ENCODE data around the gene NRCAM.

Gene NRCAM

DNA sequence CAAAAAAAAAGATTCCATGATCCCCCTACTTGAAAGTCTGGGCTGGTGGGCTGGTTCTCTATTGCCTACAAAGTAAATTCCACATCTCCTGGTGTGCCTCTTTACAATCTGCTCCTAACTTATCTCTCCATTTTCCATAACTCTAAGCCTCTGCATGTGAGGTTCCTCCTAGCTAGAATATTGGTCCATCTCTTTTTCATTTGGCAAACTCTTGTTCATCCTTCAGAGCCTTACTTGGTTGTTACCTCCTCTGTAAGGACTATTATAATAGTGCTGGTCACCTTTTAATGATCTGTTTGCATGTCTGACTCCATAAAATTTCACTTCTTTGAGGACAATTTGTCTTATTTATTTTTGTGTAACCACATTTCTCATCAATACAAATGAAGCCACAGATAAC is 1.6 kb upstream of the NRCAM start:
- no peak for DNase-seq

DNA sequence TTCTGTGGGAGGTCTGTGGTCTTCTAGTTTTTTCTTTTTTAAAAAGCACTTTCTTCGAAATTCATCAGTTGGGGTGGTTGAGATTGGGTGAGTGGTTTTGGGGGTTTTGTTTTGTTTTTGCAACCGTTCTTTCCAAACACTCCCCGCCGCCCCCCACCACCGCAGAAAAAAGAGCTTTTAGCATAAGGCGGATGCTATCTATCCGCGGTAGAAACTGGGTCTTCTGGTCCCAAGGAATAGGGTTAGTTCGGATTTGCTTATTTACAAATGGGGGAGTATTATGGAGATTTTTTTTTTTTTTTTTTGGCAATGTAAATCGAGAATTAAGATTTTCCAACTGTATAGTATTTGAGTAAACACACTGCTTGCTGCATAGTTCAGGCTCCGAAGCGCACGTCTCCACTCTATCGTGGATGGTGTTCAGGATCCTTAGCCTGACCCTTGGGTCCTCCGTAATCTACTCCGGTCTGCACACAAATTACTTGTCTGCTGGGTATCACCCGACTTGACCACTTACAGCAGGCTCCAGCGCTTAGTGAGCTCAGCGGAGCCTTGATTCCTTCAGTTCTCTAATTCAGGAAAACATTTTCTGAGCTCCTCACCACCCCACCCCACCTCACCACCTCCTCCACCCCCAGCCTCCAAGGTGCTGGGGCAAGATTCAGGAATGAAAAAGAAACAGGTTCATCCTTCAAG is 757 bp upstream of the NRCAM start:
- DNase-seq, result no peak

DNA sequence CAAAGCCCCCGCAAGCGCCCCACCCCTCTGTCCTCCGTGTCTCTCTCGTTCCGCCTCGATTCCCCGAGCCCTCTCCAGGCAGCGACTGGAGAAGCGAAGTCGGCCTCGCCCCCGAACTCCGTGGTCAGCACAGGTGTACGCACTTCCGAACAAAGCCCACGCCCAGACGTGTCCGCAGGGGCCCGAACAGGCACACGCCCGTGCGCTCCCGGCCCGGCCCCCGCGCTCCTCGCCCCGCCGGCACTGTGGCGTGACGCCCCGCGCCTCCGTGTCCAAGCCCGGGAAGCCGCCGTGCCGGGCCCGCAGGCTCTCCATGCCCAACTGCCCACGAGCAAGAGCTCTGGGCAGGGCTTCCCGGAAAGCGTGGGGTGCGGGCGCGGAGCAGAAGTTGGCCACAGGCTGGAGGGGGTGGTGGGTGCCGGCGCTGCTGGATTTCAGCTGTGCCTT is 662 bp downstream of the NRCAM start:
- no peak for DNase-seq

DNA sequence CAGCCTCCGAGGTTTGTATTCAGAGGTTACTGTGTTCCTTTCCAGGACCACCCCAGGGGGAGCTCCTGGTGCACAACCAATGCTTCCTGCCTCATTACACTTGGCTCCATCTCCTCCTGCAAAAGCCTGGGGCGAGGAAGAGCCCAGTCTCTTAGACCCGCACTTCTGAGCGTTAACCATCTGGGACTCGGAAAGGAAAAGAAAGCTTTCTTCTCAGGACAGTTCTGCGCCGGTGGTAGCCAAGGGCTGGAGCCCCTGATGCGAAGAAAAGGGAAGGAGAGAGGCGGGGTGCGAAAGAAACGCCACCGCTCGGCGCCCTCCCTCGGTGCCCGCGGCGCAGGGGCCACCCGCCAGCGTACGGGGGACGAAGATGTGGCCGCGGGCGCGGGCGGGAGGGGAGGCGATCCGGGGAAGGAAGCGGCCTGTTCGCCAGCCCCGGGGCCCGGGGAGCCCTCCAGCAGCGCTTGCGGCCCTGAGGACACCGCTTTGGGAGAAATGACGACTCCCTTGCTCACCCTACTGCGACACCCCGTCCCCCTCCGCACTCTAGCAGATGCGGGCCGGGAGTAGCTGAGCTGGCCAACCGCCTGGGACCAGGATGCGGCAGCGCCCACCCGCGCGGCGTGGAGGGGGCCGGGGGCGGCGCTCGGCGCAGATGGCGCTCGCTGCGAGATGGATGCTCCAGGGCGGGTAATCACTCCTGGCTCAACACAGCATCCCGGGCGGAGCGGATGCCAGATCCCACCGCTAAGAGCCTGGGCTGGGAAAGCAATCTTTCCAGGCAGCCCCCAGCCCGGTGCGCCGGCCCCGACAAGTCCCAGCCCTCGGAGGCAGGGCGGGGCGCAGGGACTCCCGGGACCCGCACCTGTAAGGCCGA is 1.3 kb downstream of the NRCAM start:
- DNase-seq, result no peak

DNA sequence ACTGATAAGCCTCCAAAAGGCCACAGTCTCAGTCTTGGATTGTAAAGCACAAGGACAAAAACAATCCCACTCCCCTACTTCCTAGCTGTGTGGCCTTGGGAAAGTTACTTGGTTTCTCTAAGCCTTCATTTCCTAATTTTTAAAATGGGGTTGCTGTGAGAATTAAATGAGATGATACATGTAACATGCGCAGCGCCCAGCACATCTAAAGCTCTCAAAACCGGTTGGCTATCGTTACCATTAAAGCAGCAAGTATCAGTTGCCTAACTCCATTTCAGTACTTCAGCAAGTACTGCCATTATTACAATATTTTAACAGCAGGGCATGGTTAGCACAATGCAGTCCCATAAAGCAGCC is 1.9 kb downstream of the NRCAM start:
- peak; percentile 29 for DNase-seq

DNA sequence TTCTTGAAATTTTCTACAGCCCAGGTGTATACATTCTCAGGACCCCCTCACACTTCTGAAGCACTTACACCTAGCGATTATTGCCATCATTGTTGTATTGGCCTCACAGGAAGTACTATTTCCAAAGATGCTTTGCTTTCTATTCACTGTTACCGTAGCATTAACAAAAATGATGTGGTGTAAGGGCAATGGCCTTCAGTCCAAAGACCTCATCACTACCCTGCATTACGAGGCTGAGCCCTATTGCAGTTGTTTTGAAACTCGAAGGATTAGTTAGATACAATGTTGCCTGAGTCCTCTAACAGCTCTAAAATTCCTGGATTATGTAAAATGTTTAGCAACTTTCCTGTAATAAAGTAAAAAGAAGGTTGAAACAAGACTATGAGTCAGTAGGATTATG is 2.9 kb downstream of the NRCAM start:
- DNase-seq, result no peak

DNA sequence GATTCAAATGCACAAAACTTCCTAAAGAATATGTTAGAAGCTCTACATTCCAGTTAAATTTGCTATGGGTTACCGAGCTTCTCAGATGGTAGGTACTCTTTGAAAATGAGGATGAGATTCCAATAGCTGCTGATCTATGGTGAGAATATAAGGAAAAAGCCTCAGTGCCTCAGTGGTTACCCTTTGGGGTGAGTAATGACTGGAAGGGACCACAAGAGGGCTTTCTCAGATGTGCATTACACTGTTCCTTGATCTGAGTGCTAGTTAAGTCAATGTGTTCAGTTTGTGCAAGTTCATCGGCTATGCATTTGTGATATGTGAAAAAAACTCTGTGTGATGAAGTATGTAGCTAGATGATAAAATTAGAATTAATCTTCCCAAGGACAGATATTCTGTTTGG is 3.5 kb downstream of the NRCAM start:
- DNase-seq, result no peak

DNA sequence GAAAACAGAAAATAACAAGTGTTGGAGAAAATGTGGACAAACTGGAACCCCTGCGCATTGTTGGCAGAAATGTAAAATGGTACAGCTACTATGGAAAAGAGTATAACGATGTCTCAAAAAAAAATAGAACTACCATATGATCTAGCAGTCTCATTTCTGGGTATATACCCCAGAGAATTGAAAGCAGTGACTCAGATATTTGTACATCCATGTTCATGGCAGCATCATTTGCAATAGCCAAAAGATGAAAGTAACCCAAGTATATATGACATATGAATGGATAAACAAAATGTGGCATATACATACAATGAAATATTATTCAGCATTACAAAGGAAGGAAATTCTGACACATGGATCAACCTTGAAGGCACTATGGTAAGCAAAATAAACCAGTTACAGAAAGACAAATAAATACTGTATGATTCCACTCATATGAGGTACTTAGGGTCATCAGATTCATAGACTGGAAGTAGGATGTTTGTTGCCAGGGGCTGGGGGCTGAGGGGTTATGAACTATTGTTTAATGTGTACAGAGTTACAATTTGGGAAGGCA is 4.9 kb downstream of the NRCAM start:
- no peak for DNase-seq

DNA sequence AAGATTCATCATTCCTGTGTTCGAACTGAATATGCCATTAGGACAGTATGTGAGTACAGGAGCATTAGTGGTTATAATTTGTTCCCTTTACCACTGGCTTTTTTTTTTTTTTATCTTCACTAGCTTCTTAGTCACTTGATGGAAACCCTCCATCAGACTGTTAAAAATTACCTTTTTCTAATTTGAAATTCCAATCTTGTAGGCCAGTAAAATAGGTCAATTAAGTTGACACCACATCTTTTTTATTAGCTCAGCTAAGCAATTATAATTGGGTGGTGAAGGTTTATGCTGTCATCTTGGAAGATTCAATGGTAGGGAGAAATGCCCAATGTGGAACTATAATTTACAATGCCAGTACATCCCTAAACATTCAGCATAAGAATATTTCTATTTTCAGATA is 6.1 kb downstream of the NRCAM start:
- no peak for DNase-seq

DNA sequence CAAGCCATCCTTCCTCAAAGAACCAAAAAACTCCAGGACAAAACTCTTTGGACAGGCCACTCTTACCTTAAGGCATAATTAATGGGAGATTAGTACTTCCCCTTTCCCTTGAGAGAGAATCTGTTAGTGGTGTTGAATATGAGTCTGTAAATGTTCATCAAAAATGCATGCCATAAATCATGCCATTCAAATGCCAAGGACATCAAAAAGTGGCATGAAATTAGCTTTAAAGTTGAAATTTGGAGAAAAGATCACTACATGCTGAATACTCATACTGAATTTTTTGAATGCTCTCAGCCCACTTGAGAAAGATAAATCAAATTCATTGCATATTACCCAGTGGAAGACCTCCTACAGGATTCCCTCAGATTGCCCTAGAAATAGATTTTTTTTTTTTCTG is 6.7 kb downstream of the NRCAM start:
- DNase-seq, result no peak

DNA sequence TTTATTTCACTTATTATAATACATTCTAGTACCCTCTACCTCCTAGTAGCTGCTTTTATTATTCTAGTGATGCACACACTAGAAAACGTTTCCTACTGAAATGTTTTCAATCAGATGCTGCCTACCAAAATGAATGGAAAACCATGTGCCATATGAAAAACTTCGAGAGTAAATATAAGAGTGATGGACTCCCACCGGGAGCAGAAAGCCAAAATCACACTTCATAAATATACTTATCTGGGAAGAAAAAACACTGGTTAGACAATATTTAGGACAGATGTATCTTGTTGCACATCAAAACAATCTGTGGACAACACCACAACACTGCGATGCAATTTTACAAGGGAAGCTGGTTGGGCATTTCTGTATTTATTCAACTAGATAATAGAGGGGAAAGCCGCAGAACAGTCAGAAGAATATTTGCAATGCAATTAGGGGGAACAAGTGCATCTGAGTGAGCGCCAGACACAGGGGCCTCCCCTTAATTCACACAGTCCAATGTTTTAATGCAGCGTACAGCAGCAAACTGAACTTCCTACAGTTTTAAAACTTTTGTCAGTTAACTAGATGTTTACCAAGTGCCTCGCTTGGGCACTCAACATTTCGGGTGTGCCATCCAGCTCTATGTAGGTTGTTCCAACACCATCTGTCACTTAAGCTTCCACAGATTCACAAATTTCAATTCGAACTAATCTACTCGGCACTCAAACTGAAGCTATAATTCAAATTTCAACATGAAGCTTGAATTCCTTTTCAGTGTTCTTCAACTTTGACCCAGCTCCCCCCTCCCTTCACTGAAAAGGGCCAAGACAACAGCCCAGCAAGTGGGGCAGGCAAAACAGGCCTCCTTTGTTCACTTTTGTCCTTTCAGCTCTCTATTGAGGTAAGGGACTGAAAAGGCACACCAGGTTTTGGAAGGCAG is 7.4 kb downstream of the NRCAM start:
- no peak for DNase-seq

DNA sequence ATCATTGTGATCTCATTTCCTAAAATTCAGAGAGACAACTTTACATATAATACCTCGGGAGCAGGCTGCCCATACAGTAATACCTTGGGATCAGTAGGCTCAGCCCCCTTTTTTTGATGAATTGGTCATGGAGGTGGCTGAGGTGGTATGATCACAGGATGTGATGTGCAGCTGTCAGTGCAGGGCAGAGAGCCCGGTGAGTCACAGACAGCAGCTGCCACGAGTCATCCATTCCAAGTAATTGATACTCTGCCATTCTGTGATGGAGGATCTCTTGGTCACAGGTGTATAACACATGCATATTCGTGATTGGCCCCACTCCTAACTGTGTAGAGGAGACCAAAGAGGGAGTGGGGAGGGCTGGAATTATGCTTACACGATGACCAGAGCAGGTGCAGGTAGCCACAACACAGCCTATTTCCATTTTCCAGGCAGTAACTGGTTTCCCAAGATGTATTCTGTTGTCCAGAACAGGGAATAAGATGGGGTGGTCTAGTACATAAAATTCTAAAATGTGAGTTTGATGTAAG is 14.1 kb downstream of the NRCAM start:
- peak; percentile 93 for DNase-seq

DNA sequence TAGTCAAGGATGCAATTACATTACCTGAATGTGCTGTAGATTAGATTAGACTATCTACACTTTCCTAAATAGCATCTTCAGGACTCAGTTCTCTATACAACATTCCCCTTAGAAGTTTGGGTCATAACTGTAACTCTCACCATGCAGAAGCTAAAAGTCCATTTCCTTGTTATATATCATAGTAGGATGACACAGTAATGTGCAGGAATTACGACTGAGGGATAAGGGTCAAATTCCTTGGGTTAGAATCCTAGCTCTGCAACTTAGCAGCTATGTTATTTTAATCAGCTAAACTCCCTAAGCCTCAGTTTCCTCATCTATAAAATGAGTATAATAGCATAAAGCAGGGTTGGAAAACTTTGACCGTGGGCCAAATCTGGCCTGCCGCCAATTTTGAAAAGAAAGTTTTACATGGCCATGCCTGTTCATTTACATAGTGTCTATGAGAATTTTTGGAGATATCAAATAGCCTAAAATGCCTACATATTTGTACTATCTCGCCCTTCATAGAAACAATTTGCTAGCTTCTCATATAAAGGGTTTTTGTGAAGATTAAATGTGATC is 14.8 kb downstream of the NRCAM start:
- no peak for DNase-seq

DNA sequence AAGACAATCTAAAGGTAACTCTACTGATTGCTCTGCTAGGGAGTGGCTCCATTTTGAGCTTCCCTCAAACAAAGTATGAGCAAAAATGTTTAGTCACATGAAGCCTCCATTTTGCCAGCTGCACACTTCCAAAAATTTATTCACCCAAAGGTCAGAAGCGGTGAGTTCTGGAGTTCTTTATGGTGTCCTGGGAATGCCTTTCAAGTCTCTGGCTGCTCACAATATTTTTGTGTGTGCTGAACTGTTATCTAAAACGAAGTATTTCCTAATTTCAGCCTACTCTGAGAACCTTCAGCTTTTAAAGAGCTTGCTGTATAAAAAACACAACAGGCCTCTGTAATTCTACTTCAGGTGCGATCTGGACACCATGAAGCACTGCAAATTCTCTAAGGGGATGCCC is 15.6 kb downstream of the NRCAM start:
- DNase-seq, result no peak

DNA sequence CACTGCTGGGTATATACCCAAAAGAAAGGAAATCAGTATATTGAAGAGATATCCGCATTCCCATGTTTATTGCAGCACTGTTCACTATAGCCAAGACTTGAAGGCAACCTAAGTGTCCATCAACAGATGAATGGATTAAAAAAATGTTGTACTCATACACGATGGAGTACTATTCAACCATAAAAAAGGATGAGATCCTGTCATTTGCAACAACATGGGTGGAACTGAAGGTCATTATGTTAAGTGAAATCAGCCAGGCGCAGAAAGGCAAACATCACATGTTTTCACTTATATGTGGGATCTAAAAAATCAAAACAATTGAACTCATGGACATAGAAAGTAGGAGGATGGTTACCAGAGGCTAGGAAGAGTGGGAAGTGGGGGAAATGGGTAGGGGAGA is 19.3 kb downstream of the NRCAM start:
- no peak for DNase-seq

DNA sequence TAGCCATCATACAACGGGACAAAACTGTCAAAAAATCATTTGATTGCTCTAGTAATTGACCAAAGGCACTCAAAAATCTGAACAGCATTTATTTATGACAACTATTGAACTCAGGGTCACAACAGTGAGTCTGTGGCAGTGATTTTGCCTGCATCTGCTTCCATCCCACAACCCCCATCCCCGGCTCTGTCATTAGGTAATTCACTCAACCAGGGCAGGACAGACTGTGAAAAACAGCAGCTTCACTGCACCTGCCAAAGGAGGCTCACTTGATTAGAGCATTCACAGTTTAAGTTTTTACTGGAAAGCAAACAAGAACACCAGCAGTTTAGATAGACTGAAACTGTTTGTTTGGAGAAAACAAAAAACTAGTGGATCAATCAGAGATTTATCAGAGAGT is 22.2 kb downstream of the NRCAM start:
- no peak for DNase-seq

DNA sequence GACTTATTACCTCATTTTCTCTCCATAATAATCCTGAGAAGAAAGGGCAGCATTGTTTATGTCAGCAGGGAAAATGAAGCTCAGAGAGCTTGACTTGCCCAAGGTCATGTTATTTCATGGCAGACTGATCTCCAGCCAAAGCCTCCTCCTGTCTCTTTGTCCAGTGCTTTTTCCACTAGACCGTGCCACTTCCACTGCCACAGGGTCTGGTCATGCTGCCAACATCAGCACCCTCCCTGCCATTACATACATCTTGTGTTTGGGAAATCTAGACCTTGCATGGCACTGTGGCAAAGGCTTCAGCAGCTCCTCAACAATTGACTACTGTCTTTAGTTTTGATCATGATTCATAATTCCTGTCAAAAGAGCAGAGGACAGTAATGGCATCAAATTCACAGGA is 25.1 kb downstream of the NRCAM start:
- DNase-seq, result no peak

DNA sequence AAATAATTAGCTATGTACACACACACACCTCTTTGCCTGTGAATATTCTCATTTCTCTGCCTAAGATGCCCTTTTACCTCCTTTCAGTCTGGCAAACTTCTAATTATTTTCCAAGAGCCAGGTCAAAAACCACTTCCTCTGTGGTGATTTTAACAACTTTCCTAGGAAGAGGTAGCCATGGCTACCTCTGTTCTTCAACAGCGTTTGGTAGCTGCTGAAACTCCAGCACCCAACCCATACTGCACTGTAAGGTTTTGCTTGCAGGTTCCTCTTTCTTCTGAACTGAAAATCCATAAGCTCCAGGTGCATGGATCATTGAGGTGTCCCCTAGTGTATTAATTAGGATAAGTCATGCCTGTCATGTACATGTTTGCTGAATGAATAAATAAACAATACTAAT is 25.6 kb downstream of the NRCAM start:
- DNase-seq, result no peak

DNA sequence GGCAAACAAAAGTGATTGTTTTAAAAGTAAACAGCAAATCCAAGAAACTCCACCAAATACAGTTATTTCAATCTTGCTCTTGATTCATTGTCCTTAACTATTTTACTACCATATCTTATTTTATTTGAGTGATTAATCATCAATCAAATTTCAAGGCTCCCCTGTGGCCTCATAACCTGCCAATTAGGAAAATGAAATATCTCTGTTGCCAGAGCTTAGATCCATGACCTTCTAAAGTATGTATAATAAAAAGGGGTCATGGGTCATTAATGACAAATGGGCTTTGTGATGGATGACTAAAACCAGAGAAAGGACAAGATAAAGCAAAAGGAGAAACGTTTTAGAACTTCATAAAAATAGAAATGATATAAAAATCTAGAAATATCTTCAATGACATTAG is 28.5 kb downstream of the NRCAM start:
- no peak for DNase-seq

DNA sequence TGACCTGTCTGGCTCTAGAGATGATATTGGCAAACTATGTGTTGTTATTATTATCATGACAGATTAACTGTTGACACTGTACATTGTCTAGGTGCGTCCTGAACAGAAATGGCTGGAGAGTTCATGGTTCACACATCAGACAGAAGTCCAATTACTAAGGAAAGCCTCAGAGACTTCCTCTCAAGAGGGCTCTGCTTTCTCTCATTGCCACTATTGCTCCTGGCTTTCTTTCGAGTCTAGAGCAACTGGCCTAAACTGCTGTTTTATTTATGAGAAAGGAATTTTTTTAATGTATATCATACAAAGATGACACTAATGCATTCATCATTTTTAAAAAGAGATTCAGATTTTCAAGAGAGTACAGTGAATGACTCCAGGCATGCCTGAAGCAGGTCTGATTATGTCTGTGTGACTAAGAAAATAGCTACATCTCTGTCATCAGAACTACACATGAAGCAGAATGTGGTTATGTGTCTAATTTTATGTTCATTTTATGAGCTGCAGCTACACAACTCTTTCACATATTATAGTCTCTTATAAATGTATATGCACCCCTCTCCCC is 30.4 kb downstream of the NRCAM start:
- DNase-seq, result no peak

DNA sequence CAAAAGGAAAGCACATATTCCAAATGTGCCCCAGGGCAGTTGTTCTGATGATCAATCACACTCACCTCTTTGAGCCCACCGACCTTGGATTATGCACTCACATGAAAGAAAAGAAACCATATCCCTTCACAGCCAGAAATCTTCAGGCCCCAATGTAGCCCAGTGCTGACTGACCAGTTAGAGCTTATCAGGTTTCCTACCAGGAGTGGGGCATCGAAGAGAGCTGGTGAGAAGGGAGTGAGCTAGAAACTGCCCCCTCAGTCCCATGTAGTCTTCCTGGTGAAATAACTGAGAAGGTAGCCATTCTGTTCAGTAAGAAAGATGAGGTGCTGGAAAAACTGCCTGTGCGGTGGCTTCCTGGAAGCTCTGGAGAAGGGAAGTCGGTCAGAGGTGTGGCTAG is 32.2 kb downstream of the NRCAM start:
- DNase-seq, result no peak

Measured in SHP77 treated with DMSO at 0.1 percent for 48 hours (cell line).